GDM1 (cell line): ENCODE results near the gene FDXR.

ENCODE experiments used
- DNase-seq: peaks from one replicate; lab custom pipeline; 2025; lab: John Stamatoyannopoulos, UW

The FDXR gene

GRCh38 chr17:74898376-74898946, 25.7 kb upstream of the FDXR start:
- no peak for DNase-seq

GRCh38 chr17:74893936-74894671, 21.3 kb upstream of the FDXR start:
- no peak for DNase-seq

GRCh38 chr17:74892974-74893911, 20.4 kb upstream of the FDXR start, which contains the start of gene FADS6:
Gene FADS6 (minus strand): TSS chr17:74893633. CDS start chr17:74893595, 38 bp downstream.
- no peak for DNase-seq

GRCh38 chr17:74892013-74892841, 19.4 kb upstream of the FDXR start:
- DNase-seq: no peak

GRCh38 chr17:74890554-74890953, 17.8 kb upstream of the FDXR start:
- DNase-seq: no peak

- no peak for DNase-seq
Measured at GRCh38 chr17:74888469-74888868, 15.7 kb upstream of the FDXR start.

- DNase-seq: no peak
Measured at GRCh38 chr17:74883241-74883745, 10.5 kb upstream of the FDXR start.

- no peak for DNase-seq
Measured at GRCh38 chr17:74882517-74883240, 9.9 kb upstream of the FDXR start.

GRCh38 chr17:74881073-74881472, 8.3 kb upstream of the FDXR start:
- DNase-seq: no peak

- no peak for DNase-seq
Measured at GRCh38 chr17:74879308-74879707, 6.5 kb upstream of the FDXR start.

- no peak for DNase-seq
Measured at GRCh38 chr17:74878658-74879057, 5.9 kb upstream of the FDXR start.

- DNase-seq: no peak
Measured at GRCh38 chr17:74877592-74878548, 5.1 kb upstream of the FDXR start.

GRCh38 chr17:74875977-74876593, 3.3 kb upstream of the FDXR start:
- DNase-seq: no peak

- no peak for DNase-seq
Measured at GRCh38 chr17:74875155-74875976, 2.6 kb upstream of the FDXR start.

GRCh38 chr17:74874615-74875037, 1.8 kb upstream of the FDXR start:
- DNase-seq: no peak

GRCh38 chr17:74873874-74874614, 1.2 kb upstream of the FDXR start:
- DNase-seq: peak; percentile 7

GRCh38 chr17:74873037-74873873, 461 bp upstream of the FDXR start:
- peak; percentile 99 for DNase-seq
